ENCODE measurements around the gene PDE7B.

The PDE7B gene

DNA sequence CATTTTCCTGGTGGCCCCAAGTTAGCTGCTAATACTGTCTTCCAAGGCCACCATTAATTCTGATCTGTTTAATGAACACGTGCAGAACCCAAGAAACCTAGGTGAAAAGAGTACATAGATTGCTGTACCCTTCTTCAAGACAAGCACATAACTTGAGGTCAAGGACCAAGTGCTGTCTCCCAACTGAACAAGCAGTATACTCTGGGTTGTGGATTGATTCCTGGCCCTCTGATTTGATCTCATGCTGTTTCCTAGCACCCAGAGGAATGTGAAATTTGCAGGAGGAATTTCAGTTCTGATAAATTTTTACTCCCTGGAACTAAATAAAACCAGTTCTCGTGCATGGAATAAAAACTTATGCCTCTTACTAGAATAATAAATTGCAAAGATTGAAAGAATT lies 323.0 kb downstream of the PDE7B start:
- DNase-seq (ENCODE audit: low read depth), result no peak
- H3K4me3 ChIP-seq (ENCODE audit: control insufficient read depth, low read depth, low read length), result no peak overlapping the region
- no peak for TF ChIP-seq CTCF (IDR thresholded peaks at IDR 0.05; ENCODE audit: control insufficient read depth, insufficient read depth, low read depth, low read length, missing control alignments)

DNA sequence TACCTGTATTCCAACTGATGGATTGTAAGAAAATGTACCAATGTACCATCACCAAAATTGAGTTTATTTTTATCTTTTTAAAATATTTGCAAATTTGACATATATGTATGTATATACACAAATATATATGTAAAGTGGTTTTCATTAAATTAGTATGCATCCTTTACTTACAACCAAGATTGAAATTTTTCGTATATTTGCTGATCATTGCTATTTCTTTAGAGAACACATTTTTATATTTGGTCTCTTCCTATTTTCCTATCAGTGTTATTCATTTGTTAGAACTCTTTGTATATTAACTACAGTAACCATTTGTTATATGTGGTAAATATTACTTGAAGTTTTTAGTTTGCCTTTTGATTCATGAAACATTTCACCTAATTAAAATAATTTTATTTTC lies 324.4 kb downstream of the PDE7B start:
- no peak for TF ChIP-seq CTCF (IDR thresholded peaks at IDR 0.05; ENCODE audit: control insufficient read depth, insufficient read depth, low read depth, low read length, missing control alignments)
- no peak for DNase-seq (ENCODE audit: low read depth)
- no peak overlapping the region for H3K4me3 ChIP-seq (ENCODE audit: control insufficient read depth, low read depth, low read length)

DNA sequence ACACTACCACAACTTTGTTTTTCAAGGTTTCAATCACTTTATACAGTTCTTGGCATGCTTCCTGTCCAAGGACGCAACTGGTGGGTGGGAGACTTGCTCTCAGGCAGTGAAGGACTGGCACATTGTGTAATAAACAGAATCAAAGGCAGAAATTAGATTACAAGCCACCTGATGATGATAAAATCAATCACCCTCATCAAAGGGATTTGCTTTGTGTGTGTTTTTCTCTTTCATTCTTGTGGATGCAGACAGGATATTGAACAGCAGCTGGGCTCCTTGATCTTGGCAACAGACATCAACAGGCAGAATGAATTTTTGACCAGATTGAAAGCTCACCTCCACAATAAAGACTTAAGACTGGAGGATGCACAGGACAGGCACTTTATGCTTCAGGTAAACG lies 327.2 kb downstream of the PDE7B start:
- no peak overlapping the region for H3K4me3 ChIP-seq (ENCODE audit: control insufficient read depth, low read depth, low read length)
- TF ChIP-seq CTCF (IDR thresholded peaks at IDR 0.05; ENCODE audit: control insufficient read depth, insufficient read depth, low read depth, low read length, missing control alignments), result no peak
- DNase-seq (ENCODE audit: low read depth), result no peak

GRCh38 chr6:136180704-136181511 lies 329.4 kb downstream of the PDE7B start:
- no peak for DNase-seq (ENCODE audit: low read depth)
- no peak for TF ChIP-seq CTCF (IDR thresholded peaks at IDR 0.05; ENCODE audit: control insufficient read depth, insufficient read depth, low read depth, low read length, missing control alignments)
- H3K4me3 ChIP-seq (ENCODE audit: control insufficient read depth, low read depth, low read length), result no peak overlapping the region

GRCh38 chr6:136181512-136181833 lies 330.0 kb downstream of the PDE7B start:
- no peak overlapping the region for H3K4me3 ChIP-seq (ENCODE audit: control insufficient read depth, low read depth, low read length)
- DNase-seq (ENCODE audit: low read depth), result no peak
- no peak for TF ChIP-seq CTCF (IDR thresholded peaks at IDR 0.05; ENCODE audit: control insufficient read depth, insufficient read depth, low read depth, low read length, missing control alignments)

DNA sequence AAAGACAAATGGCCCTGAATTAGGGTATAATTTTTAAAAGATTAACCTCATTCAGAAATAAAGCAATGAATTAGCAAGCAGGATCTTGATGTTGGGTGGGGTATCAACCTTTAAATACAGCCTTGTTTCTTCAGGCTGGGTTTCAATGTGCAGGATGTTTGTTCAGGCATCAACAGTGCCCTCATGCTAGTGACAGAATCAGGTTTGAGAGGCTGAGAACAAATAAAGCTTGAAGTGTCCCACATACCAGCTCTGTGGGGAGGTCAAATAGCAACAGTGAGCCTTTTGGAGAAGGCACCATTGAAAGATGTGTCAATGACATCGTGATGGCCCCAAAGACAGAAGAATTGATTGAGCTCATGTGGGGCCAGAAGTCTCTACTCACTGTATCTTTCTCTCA lies 330.4 kb downstream of the PDE7B start:
- TF ChIP-seq CTCF (IDR thresholded peaks at IDR 0.05; ENCODE audit: control insufficient read depth, insufficient read depth, low read depth, low read length, missing control alignments), result no peak
- H3K4me3 ChIP-seq (ENCODE audit: control insufficient read depth, low read depth, low read length), result no peak overlapping the region
- no peak for DNase-seq (ENCODE audit: low read depth)

Measured in AG09309 (cell line).